GM21447 (cell line): ENCODE measurements around the gene SLC7A8.
"Not testable (repeated sequence)": the region's sequence is repeated elsewhere in the genome, so short reads cannot be mapped to it uniquely, and the experiment has no call there.

Experiments used
- ATAC-seq: cut with Tn5 transposase; IDR thresholded peaks from one replicate; pipeline ENCODE4 v1.9.1; 2021; ENCODE audit not compliant: unreplicated experiment

Gene SLC7A8

DNA sequence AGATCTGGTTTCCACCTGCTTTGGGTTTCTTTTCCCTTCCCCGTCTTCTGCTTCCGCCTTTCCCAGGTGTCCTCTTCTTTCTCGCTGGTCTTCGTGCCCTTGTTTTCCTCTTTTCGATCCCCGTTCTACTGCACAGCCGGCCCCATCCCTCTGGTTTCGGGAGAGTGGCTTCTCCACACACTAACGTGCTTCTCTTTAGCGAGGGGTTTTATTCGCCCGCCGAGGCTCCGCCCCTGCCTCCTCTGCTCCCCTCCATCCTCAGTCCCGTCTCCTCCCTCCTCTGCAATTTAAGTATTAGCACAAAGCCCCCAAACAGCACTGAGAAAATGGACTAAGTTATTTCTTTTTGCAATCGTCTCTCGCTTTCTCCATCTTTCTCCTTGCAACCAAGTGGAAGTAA is at the start of gene SLC7A8:
TSS of gene SLC7A8 (minus strand) at position 182 of the 400 bp plus-strand sequence. CDS start 746 bp downstream, outside the sequence.
- ATAC-seq = no peak

GRCh38 chr14:23232241-23232808 is 48.9 kb upstream of the SLC7A8 start:
- not testable (repeated sequence) for ATAC-seq

- no peak for ATAC-seq
These were observed 45.4 kb upstream of the SLC7A8 start for GRCh38 chr14:23228812-23229211.

- no peak for ATAC-seq
These were observed 44.1 kb upstream of the SLC7A8 start for GRCh38 chr14:23227566-23227965.

GRCh38 chr14:23224958-23225357 is 41.5 kb upstream of the SLC7A8 start:
- ATAC-seq = not testable (repeated sequence)

- ATAC-seq = no peak
These were observed 35.6 kb upstream of the SLC7A8 start for GRCh38 chr14:23219075-23219474.

GRCh38 chr14:23217032-23218020 is 33.9 kb upstream of the SLC7A8 start:
- ATAC-seq = no peak

DNA sequence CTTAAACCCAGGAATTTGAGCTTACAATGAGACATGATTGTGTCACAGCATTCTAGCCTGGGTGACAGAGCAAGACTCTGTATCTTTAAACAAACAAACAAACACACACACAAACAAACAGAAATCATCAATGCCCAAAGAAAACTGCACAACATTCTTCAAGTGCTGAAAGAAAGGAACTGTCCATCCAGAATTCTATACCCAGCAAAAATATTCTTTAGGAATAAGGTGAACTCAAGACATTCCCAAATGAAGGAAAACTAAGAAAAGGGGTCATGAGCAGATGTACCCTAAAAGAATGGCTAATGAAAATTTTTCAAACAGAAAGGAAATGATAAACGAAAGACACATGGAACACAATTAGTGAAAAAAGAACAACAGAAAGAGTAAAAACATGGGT is 32.0 kb upstream of the SLC7A8 start:
- no peak for ATAC-seq

- no peak for ATAC-seq
These were observed 26.4 kb upstream of the SLC7A8 start for GRCh38 chr14:23209651-23210423.

DNA sequence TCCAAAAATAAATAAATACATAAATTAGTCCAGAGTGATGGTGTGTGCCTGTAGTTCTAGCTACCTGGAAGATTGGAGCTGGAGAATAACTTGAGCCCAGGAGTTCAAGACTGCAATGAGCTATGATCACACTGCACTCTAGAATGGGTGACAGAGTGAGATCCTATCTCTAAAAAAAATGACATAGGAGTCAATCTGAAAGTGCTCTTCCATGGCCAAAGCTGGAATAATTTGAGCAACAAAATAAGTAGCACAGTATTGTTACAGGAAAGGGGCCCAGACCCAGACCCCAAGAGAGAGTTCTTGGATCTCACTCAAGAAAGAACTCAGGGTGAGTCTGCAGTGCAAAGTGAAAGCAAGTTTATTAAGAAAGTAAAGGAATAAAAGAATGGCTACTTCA is 24.9 kb upstream of the SLC7A8 start:
- no peak for ATAC-seq

DNA sequence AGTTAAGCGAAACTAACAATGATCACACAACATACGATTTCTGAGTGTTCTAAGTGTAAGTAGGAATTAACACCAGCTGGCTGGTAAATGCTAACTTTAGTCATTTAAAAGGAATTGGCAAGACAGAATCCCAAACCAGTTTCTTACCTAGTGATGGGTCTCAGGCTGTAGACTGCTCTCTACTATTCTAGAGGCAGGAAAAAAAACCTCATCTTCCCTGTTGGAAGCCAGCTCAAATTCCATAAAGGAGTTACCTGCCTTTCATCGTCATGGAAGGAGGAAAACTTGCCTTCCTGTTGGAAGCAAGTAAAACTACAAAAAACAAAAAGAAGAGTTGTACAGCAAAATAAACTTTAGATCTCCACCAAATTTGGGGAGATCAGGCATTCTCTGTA is 23.7 kb upstream of the SLC7A8 start:
- ATAC-seq = no peak

DNA sequence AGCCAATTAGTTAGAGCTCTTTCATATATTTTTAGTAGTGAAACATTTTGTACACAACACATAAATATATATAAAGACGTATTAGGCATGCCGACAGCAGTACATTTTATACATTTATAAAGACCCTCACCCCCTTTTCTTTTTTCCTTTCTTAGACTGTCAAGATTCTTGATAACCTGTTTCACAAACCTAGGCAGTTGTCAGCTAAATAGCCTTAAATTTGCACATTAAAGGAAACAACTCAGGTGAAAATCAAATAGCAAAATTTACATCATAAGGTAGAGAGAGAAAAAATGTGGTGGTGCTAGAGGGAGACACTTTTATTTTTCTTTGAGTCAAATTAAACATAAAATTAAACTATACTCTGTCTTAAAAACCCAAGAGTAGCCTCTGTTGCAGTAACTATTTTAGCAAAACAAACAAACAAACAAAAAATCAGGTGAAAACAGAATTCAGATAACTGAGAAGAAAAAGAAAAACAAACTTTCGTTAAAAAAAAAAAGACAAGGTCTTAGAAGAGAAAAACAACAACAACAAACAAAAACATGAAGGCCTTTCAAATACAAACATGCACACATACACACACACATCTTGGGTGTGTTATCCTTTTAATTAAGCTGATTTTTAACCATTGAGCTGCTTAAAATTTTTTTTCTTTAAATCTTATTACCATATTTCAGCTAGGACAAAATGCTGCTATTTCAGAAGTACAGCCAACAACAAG is 23.1 kb upstream of the SLC7A8 start:
- no peak for ATAC-seq

GRCh38 chr14:23202001-23202400 is 18.5 kb upstream of the SLC7A8 start:
- ATAC-seq = no peak

- ATAC-seq = not testable (repeated sequence)
These were observed 15.7 kb upstream of the SLC7A8 start for GRCh38 chr14:23199141-23199540.

GRCh38 chr14:23196487-23196886 is 13.0 kb upstream of the SLC7A8 start:
- not testable (repeated sequence) for ATAC-seq

GRCh38 chr14:23195552-23196101 is 12.2 kb upstream of the SLC7A8 start:
- no peak for ATAC-seq

- ATAC-seq = no peak
These were observed 10.0 kb upstream of the SLC7A8 start for GRCh38 chr14:23193432-23193831.

- ATAC-seq = no peak
These were observed 4.5 kb upstream of the SLC7A8 start for GRCh38 chr14:23187925-23188324.

DNA sequence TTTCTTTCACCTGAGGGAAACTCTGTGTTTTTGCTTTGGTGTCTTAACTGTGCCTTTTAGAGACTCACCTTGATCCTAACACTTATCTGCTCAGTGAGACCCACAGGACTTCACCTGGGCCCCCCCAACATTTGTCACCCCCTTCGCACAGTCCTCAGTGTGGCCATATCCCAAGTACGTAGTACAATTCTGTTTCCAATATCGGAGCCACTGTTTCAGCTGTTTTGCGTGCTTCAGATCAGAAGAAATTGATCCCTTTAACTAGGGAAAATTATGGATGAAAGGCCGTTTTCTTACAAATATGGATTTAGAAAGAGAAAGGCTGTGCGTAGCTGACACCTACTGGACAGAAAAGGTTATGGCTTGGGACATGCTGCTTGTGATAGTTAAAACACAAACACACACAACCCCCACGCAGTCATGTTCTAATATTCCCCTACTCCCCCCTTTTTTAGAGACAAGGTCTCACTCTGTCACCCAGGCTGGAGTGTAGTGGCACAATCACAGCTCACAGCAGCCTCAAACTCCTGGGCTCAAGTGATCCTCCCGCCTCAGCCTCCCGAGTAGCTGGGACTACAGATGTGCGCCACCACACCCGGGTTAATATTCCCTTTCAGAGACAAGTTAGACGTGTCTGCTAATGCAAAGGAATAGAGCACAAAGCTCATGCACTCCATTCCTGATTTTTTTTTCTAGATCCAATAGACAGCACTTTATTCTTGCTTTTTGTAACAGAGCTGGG is 3.6 kb upstream of the SLC7A8 start:
- ATAC-seq = no peak

DNA sequence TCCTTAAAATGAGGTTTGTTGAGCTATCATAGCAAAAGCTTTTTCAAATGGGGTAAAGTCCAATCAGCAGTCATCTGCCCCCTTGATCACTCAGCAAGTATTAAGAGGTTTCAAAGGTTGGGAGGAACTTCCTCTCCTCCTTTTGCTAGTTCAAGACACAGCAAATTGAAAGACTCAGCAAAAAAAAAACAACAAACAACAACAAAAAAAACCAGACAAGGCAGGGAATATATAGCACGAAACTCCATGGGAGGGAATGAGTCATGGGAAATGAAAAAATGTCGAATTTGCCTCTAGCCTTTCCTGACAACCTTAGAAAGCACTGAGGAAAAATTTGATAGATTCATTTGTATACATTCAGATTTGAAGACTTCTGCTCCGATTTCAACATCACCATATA is 1.6 kb upstream of the SLC7A8 start:
- ATAC-seq = no peak
